IMR-90 (cell line): Measurements from ENCODE around the gene C16orf74. TPM values are rescaled to one million over a fixed set of nuclear protein-coding genes. Genes with fewer than 3 reads are reported as not detected.

Experiments used
- ATAC-seq: fragments of 200-7000 bp; cut with Tn5 transposase; 2 replicates; pipeline ENCODE4 v1.9.1; 2020; ENCODE audit warnings: low read depth, mild to moderate bottlenecking, moderate library complexity
- BruUV-seq: library from RNA; stranded (reverse); fragments of 400-500 nt; replicated peaks from 2 replicates; lab custom pipeline; 2021; lab: Mats Ljungman, UMichigan
- CTCF ChIA-PET: fragments of 300-600 bp; formaldehyde crosslinking; extraction: SDS; loops from one replicate; lab custom pipeline; 2021; ENCODE audit warnings: antibody characterized with exemption; lab: Yijun Ruan, JAX
- POLR2A ChIA-PET: fragments of 300-600 bp; sonication (Branson Sonifier 250); formaldehyde crosslinking; loops from one replicate; lab custom pipeline; 2022; ENCODE audit warnings: antibody characterized with exemption; ENCODE audit not compliant: unreplicated experiment; lab: Charles Lee
- DNase-seq: peaks from one replicate; pipeline ENCODE4 v3.0.0; 2013
- H2AFZ ChIP-seq: replicated peaks from 2 replicates; pipeline ENCODE3; 2013; ENCODE audit warnings: low read length, mild to moderate bottlenecking; ENCODE audit not compliant: poor library complexity
- H2AK5ac ChIP-seq: 2 replicates; pipeline ENCODE4 v1.6.1; 2013; ENCODE audit warnings: low read depth, low read length, inconsistent platforms
- H2AK9ac ChIP-seq: replicated peaks from 2 replicates; pipeline ENCODE3; 2013; ENCODE audit warnings: mild to moderate bottlenecking, low read depth, low read length, moderate library complexity; ENCODE audit not compliant: poor library complexity
- H2BK120ac ChIP-seq: 2 replicates; pipeline ENCODE4 v1.6.1; 2013; ENCODE audit warnings: low read depth, low read length, inconsistent platforms
- H2BK15ac ChIP-seq: 3 replicates; pipeline ENCODE4 v1.6.1; 2013; ENCODE audit warnings: low read depth, low read length, inconsistent platforms
- H2BK20ac ChIP-seq: 2 replicates; pipeline ENCODE4 v1.6.1; 2013; ENCODE audit warnings: low read depth, mild to moderate bottlenecking, inconsistent platforms, low read length, moderate library complexity
- H2BK5ac ChIP-seq: 2 replicates; pipeline ENCODE4 v1.6.1; 2013; ENCODE audit warnings: mild to moderate bottlenecking, low read depth, low read length, inconsistent platforms; ENCODE audit not compliant: poor library complexity, severe bottlenecking
- H3K14ac ChIP-seq: replicated peaks from 2 replicates; pipeline ENCODE4 v1.6.1; 2013; ENCODE audit warnings: low read depth, low read length, inconsistent platforms
- H3K18ac ChIP-seq: 2 replicates; pipeline ENCODE4 v1.6.1; 2013; ENCODE audit warnings: low read depth, low read length, control low read depth
- H3K23ac ChIP-seq: 2 replicates; pipeline ENCODE4 v1.6.1; 2013; ENCODE audit warnings: low read depth, low read length, inconsistent platforms
- H3K27ac ChIP-seq: 2 replicates; pipeline ENCODE4 v1.5.1; 2013; ENCODE audit warnings: mild to moderate bottlenecking, control low read depth, low read length; ENCODE audit not compliant: insufficient read depth
- H3K27me3 ChIP-seq: 2 replicates; pipeline ENCODE4 v1.6.1; 2013; ENCODE audit warnings: low read length; ENCODE audit not compliant: control insufficient read depth, insufficient read depth
- H3K36me3 ChIP-seq: 2 replicates; pipeline ENCODE4 v1.6.1; 2013; ENCODE audit warnings: low read length, mixed read lengths; ENCODE audit not compliant: control insufficient read depth, insufficient read depth
- H3K4ac ChIP-seq: 2 replicates; pipeline ENCODE4 v1.6.1; 2013; ENCODE audit warnings: low read depth, low read length, inconsistent platforms
- H3K4me1 ChIP-seq: 2 replicates; pipeline ENCODE4 v1.6.1; 2013; ENCODE audit warnings: low read length, mixed read lengths; ENCODE audit not compliant: control insufficient read depth, insufficient read depth
- H3K4me2 ChIP-seq: 2 replicates; pipeline ENCODE4 v1.6.1; 2013; ENCODE audit warnings: low read depth, mild to moderate bottlenecking, control low read depth, low read length, moderate library complexity
- H3K4me3 ChIP-seq: 2 replicates; pipeline ENCODE4 v1.5.1; 2013; ENCODE audit warnings: low read depth, mild to moderate bottlenecking, control low read depth, low read length, moderate library complexity; ENCODE audit not compliant: insufficient read depth
- H3K56ac ChIP-seq: 2 replicates; pipeline ENCODE4 v1.6.1; 2013; ENCODE audit warnings: low read length, inconsistent platforms; ENCODE audit not compliant: insufficient read depth; ENCODE audit errors: extremely low read depth
- H3K79me1 ChIP-seq, 2 experiments: 2 replicates each; pipeline ENCODE4 v1.6.1; 2013; ENCODE audit warnings: low read length in 2 of 2, inconsistent platforms in 1 of 2, low read depth in 1 of 2
- H3K9ac ChIP-seq: 2 replicates; pipeline ENCODE4 v1.6.1; 2013; ENCODE audit warnings: low read depth, low read length, control low read depth
- H3K9me1 ChIP-seq: 2 replicates; pipeline ENCODE4 v1.6.1; 2013; ENCODE audit warnings: low read length, inconsistent platforms; ENCODE audit not compliant: insufficient read depth
- H3K9me3 ChIP-seq: 2 replicates; pipeline ENCODE4 v1.6.1; 2013; ENCODE audit warnings: low read length; ENCODE audit not compliant: control insufficient read depth, insufficient read depth
- H4K20me1 ChIP-seq: 2 replicates; pipeline ENCODE4 v1.6.1; 2013; ENCODE audit warnings: low read length, inconsistent platforms; ENCODE audit not compliant: insufficient read depth
- H4K5ac ChIP-seq: 2 replicates; pipeline ENCODE4 v1.6.1; 2013; ENCODE audit warnings: mild to moderate bottlenecking, low read depth, low read length, control low read depth
- H4K8ac ChIP-seq, 2 experiments: 2 replicates each; pipeline ENCODE4 v1.6.1; 2013; ENCODE audit warnings: low read depth in 2 of 2, low read length in 2 of 2, control low read depth in 1 of 2, inconsistent platforms in 1 of 2
- H4K91ac ChIP-seq: 2 replicates; pipeline ENCODE4 v1.6.1; 2013; ENCODE audit warnings: low read depth, low read length, inconsistent platforms; ENCODE audit not compliant: insufficient read depth
- BHLHE40 ChIP-seq: fragments of 150-350 bp; IDR thresholded peaks from 2 replicates; pipeline ENCODE4 v1.6.1; 2016; ENCODE audit warnings: mild to moderate bottlenecking, low read depth, low read length
- CHD1 ChIP-seq: IDR thresholded peaks from 2 replicates; pipeline ENCODE4 v1.6.1; 2012; ENCODE audit warnings: low read depth, low read length, improper control_type of control experiment
- CTCF ChIP-seq: conservative IDR thresholded peaks from 2 replicates; pipeline ENCODE4 v1.5.1; 2012; ENCODE audit warnings: mild to moderate bottlenecking, low read depth, low read length, improper control_type of control experiment
- FOS ChIP-seq: fragments of 150-350 bp; IDR thresholded peaks from 2 replicates; pipeline ENCODE4 v1.6.1; 2016; ENCODE audit warnings: low read depth, low read length
- MAZ ChIP-seq: IDR thresholded peaks from 2 replicates; pipeline ENCODE4 v1.6.1; 2012; ENCODE audit warnings: low read depth, mild to moderate bottlenecking, low read length, improper control_type of control experiment, moderate library complexity, borderline replicate concordance
- MXI1 ChIP-seq: IDR thresholded peaks from 2 replicates; pipeline ENCODE4 v1.6.1; 2012; ENCODE audit warnings: low read depth, mild to moderate bottlenecking, low read length, moderate library complexity, borderline replicate concordance
- NFE2L2 ChIP-seq: fragments of 150-350 bp; IDR thresholded peaks from 2 replicates; pipeline ENCODE4 v1.6.1; 2016; ENCODE audit warnings: low read depth, mild to moderate bottlenecking, low read length
- POLR2A ChIP-seq: IDR thresholded peaks from 2 replicates; pipeline ENCODE4 v1.6.1; 2012; ENCODE audit warnings: mild to moderate bottlenecking, low read depth, low read length
- RAD21 ChIP-seq: IDR thresholded peaks from 2 replicates; pipeline ENCODE4 v1.6.1; 2012; ENCODE audit warnings: low read length, improper control_type of control experiment
- RCOR1 ChIP-seq: IDR thresholded peaks from 2 replicates; pipeline ENCODE4 v1.6.1; 2012; ENCODE audit warnings: mild to moderate bottlenecking, low read length, improper control_type of control experiment; ENCODE audit not compliant: insufficient replicate concordance
- RFX5 ChIP-seq: IDR thresholded peaks from 2 replicates; pipeline ENCODE4 v1.8.0; 2012; ENCODE audit warnings: low read depth, mild to moderate bottlenecking, low read length, moderate library complexity
- SMC3 ChIP-seq: fragments of 150-350 bp; IDR thresholded peaks from 2 replicates; pipeline ENCODE4 v1.6.1; 2016; ENCODE audit warnings: low read depth, mild to moderate bottlenecking, antibody characterized with exemption, low read length, moderate library complexity
- WGBS, 2 experiments: methylation state at CpG; one replicate each; pipeline versions ENCODE4 v1.1.5 to v1.1.7; 2013; ENCODE audit warnings: missing lambda C conversion rate in 2 of 2; ENCODE audit not compliant: insufficient read length in 1 of 2; ENCODE audit errors: extremely low coverage in 2 of 2; 5-methylcytosine and 5-hydroxymethylcytosine counted together
- dilution Hi-C: fragments of 300-500 bp; cut with HindIII; formaldehyde crosslinking; loops from one replicate; pipeline ENCODE4 v1.14.3; 2018; ENCODE audit warnings: low sequenced_read_pairs; ENCODE audit not compliant: unreplicated experiment
- in situ Hi-C: fragments of 300-500 bp; cut with MboI; formaldehyde crosslinking; loops from 3 replicates; pipeline ENCODE4 v1.14.3; 2019; ENCODE audit warnings: low sequenced_read_pairs, inconsistent platforms, mixed read lengths
- intact Hi-C: fragments of 100-400 bp; cut with micrococcal nuclease; formaldehyde crosslinking; loops from 2 replicates; pipeline ENCODE4 v1.10.0; 2022
- polyA plus RNA-seq, 3 experiments: library from polyadenylated mRNA; depleted of rRNA; stranded (reverse); fragments of >200 nt; gene quantifications; 2 replicates each; pipeline ENCODE4 v1.2.3, GENCODE V29; 2012; ENCODE audit warnings: low replicate concordance in 1 of 3
- total RNA-seq: library from RNA; depleted of rRNA; stranded (reverse); fragments of >200 nt; gene quantifications from 2 replicates; pipeline ENCODE4 v1.2.3, GENCODE V29; 2012
- TF ChIP-seq, protein P1 (sequence below): fragments of 150-350 bp; IDR thresholded peaks from 2 replicates; pipeline ENCODE4 v1.6.1; 2017; ENCODE audit warnings: mild to moderate bottlenecking, antibody characterized with exemption, low read length, low read depth

C16orf74 gene
- total and polyA plus RNA-seq, 2 of the 4 experiments (the other 2 are of a cell fraction) = 4.5 to 12.2 TPM

DNA sequence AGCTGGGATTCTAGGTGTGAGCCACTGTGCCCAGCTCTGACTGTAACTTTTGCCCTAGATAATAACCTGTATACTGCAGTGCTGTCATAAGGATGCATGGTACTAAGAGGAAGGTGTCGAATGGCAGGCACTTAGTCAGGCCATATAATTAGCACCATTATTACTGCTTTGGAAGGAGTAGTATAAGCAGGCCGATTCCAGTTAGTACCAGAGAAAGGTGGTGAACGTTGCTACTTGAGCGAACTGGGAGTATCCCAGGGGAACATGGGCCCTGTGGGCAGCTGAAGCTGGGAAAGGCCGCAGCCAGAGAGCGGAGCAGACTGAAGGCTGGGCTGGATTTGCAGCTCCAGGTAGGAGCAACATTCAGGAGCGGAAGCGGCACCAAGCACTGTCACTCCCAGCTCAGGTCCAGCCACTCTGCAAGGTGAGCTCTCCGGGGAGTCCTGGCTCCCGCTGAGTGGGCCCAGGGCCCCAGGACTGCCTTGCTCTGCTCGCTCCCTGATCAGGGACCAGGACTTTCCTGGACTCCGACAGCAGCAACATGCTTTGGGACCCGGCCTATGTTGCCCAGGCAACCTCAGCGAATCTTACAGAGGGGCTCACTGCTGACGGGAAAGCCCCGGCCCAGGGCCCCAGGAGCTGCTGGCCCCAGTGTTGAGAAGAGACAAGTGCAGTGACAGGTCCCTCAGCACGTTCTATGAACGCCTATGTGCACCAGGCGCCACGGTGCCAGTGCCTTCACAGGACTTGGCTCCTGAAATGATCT, 28.6 kb downstream of the C16orf74 start (continued):
- no peak for TF ChIP-seq POLR2A

DNA sequence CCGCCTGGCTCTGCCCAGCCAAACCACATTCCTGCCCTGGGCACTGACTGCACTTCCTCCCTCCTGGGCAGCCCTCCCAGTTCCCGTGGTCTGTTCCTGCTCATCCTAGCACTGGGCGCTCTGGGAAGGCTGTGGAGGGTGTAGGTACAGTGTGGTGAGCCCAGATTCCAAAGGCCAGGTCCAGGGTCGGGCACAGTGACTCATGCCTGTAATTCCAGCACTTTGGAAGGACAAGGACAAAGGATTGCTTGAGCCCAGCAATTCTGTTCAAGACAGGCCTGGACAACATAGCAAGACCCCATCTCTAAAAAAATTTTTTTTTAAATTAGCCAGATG, 30.6 kb downstream of the C16orf74 start:
- TSS peak; percentile 13 for BruUV-seq
- no peak overlapping the region for H2AK5ac ChIP-seq
- no peak overlapping the region for H4K8ac ChIP-seq
- peaks cover 3% of the 10 kb centered on the region; the same call in 1 of the 2 replicates for H3K4me1 ChIP-seq
- H3K27ac ChIP-seq = no peak overlapping the region
- H2BK20ac ChIP-seq = no peak overlapping the region
- no peak overlapping the region for H3K4ac ChIP-seq
- ChIA-PET POLR2A (no interaction called here), CTCF (no interaction called here)
- no peak overlapping the region for H4K91ac ChIP-seq
- no peaks in the 10 kb centered on the region for H3K9me3 ChIP-seq
- no peak overlapping the region for H4K5ac ChIP-seq
- intact Hi-C loops = no loop called here
- whole genome bisulfite sequencing, 2 experiments = no CpG with 5 or more reads among the region's 4 CpGs
- peak overlapping the region; percentile 47 for H2AK9ac ChIP-seq
- no peak overlapping the region for H3K4me2 ChIP-seq
- no peak overlapping the region for H3K14ac ChIP-seq
- no peak overlapping the region for H3K9ac ChIP-seq
- dilution Hi-C loops = no loop called here
- no peaks in the 10 kb centered on the region for H3K36me3 ChIP-seq
- H3K4me3 ChIP-seq = no peak overlapping the region
- no peak overlapping the region for H2AFZ ChIP-seq
- no peak overlapping the region for H2BK120ac ChIP-seq
- H3K79me1 ChIP-seq = peaks cover 3 to 4% of the 10 kb centered on the region in 2 experiments; a peak in 1 of 4 replicates
- TF ChIP-seq FOS (no peak), POLR2A (no peak), CHD1 (no peak), MXI1 (no peak), RAD21 (no peak), RFX5 (no peak), NFE2L2 (no peak), MAZ (no peak), SMC3 (no peak), RCOR1 (no peak), BHLHE40 (no peak), CTCF (no peak)
- TF ChIP-seq, protein P1, sequence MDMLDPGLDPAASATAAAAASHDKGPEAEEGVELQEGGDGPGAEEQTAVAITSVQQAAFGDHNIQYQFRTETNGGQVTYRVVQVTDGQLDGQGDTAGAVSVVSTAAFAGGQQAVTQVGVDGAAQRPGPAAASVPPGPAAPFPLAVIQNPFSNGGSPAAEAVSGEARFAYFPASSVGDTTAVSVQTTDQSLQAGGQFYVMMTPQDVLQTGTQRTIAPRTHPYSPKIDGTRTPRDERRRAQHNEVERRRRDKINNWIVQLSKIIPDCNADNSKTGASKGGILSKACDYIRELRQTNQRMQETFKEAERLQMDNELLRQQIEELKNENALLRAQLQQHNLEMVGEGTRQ = no peak
- H3K23ac ChIP-seq = no peak overlapping the region
- no peak overlapping the region for H3K18ac ChIP-seq
- H2BK5ac ChIP-seq = no peak overlapping the region
- DNase-seq (no peak), ATAC-seq (no peak)
- in situ Hi-C loops = no loop called here
- H3K9me1 ChIP-seq = no peaks in the 10 kb centered on the region
- peaks cover 13% of the 10 kb centered on the region for H4K20me1 ChIP-seq
- H2BK15ac ChIP-seq = no peak overlapping the region
- H3K56ac ChIP-seq = no peak overlapping the region
- no peaks in the 10 kb centered on the region; the same call in 1 of the 2 replicates for H3K27me3 ChIP-seq
